Stimulated activated CD4-positive, alpha-beta T cell treated with anti-CD3 and anti-CD28 coated beads, Interleukin-1b, Interleukin-23, amount 100 ng/mL, for 48 hours (primary cell): Measurements from ENCODE around the gene BTG4.

Experiments
- DNase-seq: peaks from one replicate; pipeline ENCODE4 v3.0.0-alpha.2; 2020

Gene BTG4

DNA sequence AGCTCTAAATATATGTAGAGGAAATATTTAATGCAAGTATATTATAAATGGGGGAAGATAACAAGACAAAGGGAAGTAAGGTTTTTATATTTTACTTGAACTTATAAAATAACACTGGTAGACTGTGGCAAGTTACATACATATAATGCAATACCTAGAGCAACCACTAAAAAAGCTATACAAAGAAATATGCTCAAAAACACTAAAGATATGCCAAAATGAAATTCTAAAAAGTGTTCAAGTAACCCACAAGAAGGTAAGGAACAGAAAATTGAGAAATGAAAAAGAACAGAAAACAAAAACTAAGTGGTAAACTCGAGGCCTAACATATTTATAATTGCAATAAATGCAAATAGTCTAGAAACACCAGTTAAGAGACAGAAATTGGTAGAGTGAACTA lies 32.5 kb downstream of the BTG4 start:
- no peak for DNase-seq

DNA sequence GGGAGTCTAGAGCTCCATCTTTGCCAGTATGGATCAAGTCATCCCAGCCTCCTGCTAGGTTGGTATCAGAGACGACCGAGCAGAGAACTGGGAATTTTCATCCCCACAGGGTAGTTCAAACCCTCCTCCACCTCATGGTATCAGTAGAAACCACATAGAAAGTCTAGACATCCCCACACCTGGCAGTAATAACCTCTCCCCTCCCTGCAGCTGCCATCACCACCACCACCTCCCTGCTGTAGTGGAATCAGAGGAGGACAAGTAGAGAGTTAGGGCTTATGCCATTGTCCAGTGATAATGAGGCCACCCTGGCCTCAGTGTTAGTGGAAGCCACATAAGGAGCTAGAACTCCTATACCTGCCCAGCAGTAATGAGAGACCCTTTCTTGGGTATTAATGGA lies 34.3 kb downstream of the BTG4 start:
- no peak for DNase-seq

DNA sequence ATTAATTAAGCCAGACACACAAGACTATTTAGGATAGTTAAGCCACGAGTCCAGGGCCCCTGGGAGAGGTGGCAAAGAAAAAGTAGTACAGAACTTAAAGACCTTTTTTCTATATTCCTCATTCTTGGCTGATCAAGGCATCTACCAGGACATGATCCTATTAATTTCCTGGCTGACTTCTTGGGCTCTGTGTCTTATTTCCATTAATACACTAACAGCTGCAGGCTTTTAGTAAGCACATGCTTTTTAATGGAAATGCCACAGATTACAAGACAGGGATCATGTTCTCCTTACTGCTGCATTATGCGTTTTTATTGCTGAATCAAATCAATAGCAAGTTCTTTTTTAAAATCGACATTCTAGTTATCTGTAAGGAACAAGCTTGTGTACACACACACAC lies 35.2 kb downstream of the BTG4 start:
- no peak for DNase-seq

DNA sequence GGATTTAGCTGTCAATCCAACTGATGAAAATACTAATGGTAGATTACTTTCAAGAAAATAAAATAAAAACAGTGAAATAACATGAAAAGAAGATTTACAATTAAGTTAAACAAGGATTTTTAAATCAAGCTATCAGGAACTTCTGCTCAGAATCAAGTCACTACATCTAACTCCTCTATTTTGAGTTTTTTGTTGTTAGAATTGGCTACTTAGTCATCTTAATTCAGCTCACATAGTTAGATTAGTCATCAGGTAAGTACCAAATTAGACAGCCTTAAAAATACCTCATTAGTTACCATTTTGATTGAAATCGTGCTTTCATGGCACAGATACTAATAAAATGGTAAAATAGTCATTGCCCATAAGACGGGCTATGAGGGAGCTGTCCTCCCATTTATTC lies 35.8 kb downstream of the BTG4 start:
- DNase-seq, result no peak

DNA sequence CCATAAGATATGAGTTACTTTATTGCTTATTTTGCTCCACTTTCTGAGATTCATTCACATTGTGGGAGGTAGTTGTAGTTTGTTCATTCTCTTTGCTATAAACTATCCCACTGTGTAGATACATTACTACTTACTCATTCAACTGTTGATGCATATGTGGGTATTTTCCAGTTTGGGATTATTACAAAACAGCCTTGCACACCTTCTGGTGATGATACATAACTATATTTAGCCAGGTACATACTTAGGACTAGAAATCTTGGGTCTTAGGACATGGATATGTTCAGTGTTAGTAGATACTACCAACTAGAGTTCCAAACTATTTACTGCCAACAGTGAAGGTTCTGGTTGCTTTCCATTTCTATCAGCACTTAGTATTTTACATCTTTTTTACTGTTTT lies 37.8 kb downstream of the BTG4 start:
- DNase-seq, result no peak

DNA sequence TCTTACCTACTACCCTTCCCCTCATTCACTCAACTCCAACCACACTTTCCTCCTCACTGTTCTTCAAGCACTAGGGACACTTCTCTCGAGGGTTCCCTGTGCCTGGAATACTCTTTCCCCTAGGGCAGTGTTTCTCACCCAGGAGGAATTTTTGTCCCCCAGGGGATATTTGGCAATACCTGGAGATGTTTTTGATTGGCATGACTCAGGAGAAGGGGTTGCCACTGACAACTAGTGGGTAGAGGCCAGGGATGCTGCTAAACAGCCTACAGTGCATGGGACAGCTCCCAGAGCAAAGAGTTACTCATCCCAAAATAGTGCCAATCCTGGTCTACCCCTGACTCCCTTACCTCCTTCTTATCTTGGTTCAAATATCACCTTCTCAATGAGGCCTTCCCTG lies 40.0 kb downstream of the BTG4 start:
- DNase-seq, result no peak

DNA sequence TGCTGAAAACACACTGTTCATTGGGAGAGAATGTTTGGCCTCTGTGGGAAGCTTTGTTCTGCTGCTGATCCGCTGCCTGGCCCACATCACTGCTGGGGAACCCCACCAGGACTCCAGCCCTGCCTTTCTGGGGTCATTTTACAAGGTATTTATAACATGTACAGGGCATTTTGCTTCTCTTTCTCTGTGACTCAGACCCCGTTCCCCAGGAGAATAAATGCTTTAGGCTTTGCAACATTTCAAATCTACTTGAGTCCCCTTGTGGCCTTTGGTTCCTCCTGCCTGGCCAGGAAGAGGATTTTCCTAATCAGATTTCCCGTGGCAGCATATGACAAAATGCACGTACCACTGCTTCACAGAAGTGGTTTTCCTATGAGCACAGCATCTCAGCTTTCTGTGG lies 43.0 kb downstream of the BTG4 start:
- no peak for DNase-seq

DNA sequence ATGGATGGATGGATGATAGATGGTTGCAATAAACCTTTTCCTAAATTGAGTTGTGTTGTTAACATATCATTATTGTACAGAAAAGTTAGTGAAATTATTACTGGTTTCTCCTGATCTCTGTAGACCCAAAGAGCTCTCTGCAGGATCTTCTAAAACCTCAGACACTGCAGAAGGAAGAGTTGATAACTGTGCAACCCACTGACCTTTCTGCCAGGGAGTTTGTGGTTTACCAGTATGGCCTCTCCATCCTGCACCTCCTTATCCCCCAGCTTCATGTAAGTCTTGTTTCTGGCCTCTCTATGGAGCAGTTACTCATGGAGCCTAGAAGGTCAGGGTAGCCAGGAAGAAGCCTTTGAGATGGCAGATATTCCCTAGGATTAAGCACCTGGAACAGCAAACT lies 45.6 kb downstream of the BTG4 start:
- no peak for DNase-seq

DNA sequence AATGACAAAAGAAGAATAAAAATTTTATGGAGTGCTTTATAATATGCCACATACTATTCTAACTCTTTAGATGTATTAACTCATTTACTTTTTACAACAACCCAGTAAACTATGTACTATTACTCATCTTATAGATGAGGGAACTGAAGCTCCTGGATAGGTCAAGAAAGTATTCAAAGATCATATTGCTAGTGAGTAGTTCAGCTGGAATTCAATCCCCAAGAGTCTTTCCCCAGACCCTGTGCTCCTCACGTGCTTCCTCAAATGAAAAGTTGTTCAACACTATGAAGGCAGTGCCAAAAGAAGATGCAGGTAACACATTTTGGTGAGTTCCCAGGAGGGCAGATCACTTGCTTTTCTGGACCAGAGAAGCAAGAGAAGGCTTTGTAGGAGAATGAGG lies 46.8 kb downstream of the BTG4 start:
- DNase-seq, result no peak

DNA sequence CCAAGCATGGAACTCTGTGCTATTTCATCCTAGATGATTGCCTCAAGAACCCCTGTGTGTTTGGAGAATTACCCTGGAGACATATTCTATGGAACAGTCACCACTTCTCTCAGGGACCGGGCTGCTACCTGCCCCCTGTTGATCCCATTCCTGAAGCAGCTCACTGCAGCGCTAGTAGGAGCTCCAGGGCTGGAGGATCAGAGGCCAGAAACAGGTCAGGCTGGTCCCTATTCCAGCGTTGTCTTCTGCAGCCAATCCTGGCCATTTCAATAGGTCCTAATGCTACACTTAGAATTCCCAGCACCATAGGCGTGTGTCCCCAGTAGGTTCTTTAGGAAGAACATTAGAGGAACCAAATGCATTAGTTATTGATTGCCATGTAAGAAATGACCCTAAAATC lies 48.9 kb downstream of the BTG4 start:
- no peak for DNase-seq

DNA sequence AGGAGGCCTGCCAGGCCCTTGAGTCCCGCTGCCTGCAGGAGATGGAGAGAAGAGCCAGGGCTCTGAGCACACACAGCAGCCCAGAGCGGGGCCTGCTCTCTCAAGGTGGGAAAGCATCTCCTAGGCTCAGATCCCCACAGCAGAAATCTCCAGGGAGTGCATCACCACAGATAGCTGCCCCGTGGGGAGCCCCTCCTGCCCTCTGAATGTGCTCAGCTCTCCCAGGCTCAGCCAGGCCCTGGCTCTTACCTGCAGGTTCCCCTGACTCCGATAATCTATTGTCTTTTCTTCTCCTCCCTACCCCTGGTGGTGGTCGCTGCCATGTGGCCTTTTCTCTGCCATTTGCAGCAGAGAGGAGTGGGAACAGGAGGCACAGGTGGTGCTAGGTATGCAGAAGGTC lies 49.9 kb downstream of the BTG4 start:
- no peak for DNase-seq

DNA sequence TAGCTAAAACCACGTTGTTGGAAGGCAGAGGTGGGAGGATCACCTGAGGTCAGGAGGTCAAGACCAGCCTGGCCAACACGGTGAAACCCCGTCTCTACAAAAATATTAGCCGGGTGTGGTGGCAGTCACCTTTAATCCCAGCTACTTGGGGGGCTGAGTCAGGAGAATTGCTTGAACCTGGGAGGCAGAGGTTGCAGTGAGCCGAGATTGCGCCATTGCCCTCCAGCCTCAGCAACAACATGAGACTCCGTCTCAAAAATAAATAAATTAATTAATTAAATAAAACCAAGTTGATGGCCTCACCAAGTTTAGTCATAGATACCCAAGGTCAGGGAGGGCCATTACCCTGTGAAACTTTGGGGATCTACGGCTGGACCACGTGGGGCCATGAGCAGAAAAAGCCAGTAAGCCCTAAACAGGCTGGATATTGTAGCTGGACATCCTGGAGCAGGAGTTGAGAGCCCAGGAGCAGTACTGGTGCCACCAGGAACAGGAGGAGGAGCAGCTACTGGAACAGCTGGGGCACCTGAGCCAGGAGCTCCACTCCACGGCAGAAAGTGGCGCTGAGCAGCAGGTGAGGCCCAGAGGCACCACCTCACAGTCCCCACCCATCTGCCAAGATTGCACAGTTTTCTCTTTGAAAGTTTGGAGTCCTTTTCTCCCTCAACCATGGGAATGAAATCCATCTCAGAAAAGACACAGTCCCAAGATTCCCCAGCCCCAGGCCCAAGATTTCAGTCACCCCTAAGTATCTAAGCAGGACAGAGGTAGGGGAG lies 50.5 kb downstream of the BTG4 start:
- no peak for DNase-seq

DNA sequence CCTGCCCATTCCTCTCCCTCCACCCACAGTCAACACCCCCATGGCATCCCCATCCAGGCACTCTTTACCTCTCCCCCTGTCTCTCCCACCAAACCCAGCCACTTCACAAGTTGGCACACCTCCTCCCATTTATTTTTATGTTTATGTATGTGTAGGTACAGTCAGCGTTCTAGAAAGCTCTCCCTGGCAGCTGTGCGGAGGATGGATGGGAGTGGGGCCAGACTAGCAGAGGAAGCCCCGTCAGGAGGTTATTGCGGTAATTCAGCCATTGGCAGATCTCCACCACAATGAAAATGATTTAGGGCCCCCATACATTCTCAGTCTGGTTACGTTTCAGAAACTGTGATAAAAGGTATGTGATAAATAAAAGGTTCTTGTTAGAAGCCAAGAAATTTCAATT lies 51.3 kb downstream of the BTG4 start:
- DNase-seq, result no peak

DNA sequence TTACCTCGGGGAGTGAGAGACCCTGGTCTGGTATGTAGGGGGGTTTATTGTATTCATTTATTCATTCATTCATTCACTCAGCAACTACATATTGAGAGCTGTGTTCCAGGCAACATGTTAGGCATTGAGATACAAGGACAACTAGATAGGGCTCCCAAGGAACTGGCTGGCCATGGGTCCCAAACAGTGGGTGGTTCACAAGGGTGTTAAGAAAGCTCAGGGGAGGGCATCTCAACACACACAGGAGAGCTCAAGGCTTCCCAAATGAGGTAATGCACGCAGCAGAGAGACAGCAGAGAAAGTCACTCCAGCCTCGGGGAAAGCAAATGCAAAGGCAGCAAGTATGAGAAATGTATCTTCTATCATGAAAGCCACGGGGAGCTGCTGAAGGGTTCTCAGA lies 51.8 kb downstream of the BTG4 start:
- DNase-seq, result no peak

DNA sequence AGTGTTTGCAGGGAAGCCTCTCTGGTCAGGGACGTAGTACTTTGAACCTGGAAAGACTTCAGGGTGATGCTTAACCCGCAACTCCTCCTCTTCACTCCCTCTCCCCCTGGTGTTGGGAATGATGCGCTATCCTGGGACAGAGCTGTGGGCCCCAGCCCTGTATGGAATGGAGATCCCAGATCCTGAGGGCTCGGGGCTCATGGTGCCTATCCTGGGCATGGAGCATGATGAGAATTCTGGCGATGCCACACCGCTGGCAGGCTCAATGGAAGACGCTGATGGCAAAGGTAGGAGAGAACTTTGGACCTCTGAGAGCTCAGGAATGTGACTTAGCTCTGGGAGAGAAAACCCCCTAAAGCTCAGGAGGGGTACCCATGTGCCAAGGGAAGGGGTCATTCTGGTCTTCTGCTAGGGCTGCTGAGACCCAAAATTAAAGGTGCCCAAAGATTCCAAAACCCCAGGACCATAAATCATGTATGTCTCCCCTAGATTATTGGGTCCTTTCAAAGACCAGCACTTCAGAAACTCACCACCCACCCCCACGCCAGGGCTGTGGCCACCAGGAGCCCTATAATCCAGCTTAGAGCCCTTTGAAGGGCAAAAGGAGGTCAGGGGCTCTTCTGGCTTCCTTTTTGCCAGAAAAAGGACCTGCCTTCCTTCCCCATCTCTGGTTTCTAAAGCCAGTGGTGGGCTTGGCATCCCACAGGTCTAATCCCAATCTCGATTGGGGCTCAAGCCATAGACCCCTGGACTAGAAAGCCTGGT lies 52.5 kb downstream of the BTG4 start:
- no peak for DNase-seq

DNA sequence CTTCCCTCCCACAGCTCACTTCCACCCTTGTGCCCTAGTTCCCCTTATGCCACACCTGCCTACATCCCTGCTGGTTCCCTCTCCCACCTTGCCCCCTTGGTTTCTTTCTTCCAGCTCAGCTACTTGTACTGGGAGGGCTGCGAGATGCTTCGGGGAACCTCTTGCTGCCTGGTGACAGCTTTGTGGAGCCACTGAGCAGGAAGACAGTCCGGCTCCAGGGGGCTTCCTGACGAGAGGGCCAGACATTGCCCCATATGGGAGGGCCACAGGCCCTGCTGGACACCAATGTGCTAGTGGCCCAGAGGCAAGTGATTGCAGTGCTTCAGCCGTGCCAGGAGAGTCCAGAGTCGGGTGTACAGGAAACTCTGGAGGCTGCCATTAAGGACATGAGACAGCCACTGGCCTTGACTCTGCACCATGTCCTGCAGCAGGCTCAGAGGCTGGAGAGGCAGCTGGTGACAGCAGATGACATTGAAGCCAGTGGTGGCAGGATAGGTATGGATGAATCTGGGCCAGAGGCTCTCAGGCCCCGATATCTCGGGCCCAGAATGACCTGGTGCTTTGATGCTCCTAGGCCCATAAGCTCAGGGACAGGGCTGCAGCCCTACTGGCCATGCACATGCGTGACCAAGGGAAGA lies 54.3 kb downstream of the BTG4 start:
- DNase-seq, result no peak

DNA sequence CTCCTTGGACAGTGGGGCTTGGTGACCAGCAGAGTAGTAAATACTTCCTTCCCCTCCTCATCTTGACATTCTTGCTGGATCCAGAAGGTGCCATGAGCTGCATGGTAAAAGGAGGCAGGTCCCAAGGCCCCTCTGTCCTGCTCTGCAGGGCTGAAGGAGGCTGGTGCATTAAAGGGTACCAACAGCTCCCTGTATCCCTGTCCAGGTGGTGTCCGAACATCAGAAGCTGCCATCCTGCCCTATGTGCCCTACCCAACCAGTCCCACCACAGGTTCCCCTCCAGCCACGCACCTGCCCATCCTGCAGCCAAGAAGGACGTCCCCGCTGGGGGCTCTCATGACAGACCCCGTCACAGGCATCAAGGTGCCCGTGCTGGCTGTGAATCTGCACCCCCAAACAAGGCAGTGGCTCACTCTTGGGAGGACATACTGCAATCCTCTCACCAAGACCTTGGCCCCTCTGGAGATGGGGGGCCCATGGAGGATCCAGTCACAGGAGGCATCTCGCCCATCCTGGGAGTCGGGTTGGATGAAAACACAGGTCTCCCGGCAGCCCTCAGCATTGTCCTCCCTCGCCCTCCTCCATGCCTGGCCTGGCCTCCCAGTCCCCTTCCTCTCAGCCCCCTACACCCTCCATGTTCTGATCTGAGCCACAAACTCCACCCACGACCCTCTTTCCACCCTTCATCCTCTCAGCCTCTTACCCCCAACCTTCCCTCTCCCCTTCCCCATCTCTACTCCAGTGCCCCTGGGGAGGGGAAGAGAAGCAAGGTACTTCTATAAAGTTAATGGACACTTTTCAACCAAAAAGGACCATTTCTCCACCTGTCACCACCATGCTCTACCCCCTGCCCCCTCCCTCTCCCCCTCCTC lies 55.1 kb downstream of the BTG4 start:
- DNase-seq, result no peak

DNA sequence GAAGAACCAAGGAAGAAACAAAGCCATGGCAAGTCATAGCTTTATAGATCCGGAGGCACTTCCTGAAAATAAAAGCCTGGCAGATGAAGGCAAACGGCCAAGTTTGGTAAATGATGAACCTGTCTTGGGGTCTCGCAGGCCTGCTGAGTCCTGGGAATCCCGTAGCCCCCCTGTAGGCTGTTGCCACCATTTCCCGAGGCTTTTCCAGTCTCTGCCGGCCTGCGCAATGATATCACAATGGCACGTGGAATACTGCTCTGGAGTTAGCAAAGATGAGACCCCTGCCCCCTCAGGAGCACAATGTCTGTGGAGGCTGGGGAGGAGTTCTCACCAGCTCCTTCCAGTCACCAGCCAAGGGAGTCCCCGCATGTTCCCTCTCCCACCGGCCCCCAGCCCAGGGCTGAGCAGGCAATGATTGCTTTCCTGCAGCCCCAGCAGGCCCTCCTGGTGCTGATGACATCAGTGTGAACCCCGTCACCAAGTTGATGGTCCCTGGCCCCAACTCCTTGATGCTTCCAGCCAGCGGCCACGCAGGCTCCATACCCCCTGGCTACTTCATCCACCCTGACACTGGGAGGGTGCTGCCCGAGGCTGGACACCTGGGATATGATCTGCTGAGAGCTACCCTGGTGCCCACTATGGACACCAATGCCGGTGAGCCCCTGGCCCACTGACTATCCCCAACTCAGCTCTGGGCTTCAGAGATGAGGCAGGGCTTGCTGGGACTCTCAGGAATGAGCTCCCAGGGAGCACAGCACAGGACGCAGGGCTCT lies 55.9 kb downstream of the BTG4 start:
- no peak for DNase-seq

DNA sequence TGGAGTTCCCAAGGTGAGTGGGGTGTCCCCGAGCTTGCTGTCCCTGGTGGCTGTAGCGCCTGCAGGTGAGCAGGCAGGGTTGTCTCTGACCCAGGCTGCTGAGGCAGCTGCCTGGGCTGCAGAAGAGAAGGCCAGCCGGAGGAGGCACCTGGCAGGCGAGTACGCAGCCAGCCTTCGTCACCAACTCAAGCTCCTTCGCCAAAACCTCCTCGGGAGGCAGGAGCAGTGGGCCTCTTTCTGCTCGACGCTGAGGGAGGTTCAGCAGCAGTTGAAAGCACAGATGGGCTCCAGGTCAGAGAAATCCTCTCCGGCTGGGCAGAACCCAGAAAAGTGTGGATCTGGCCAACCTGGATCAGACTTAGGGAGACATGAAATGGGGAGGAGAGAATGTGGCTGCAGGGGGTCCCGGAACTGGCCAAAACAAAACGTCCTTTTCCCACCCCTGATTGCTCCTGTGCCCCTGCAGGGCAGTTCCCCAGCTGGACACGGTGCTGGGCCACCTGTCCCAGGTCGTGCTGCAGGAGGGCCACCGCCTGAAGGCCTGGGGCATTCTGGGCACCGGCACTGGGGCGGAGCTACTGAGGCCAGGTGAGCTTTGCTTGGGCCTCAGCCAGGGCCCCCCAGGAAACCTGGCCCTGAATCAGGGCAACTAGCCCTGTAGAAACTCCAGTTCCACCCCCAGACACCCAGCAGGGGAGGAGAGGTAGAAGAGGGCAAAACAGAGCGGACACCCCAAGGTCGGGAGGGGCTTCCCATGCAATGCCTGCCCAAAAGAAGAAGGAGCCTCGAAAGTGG lies 56.7 kb downstream of the BTG4 start:
- no peak for DNase-seq

DNA sequence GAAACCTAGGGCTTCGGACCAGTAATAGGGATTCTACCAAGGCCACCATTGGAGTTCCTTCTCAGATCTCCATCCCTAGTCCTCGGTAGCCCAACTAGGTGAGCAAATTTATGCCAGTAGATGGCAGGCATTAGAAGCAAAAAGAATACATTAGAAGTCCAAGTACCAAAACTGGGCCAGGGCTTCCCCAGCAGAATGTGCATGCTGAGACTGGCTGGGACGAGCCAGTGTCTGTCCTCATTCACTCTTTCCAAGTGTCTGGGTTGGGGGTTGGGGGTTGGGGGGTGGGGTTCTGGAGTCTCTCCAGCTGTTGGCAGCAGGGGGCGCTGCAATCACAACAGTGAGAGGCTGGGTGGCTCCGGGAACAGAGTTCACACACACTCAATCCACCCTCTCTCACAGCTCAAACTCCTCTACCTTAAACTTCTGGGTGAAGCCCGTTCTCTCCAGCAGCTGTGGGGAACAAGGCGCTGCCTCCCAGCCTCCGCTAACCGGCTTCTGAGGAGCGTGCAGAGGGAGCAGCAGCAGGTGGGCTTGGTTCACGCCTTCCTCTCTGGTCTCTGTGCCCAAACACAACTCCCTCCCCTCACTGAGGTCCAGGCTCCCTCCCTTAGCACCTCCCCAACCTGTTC lies 57.5 kb downstream of the BTG4 start:
- DNase-seq, result peak; percentile 72
